Subcutaneous adipose tissue (tissue), 4 donors: ENCODE measurements around the gene ATG7. TPM values are rescaled to one million over a fixed set of nuclear protein-coding genes. Genes with fewer than 3 reads are reported as not detected.

Experiments
- CTCF ChIP-seq: fragments of 450-650 bp; IDR thresholded peaks from one replicate; pipeline ENCODE4 v1.5.1; 2016; ENCODE audit warnings: low read depth, mild to moderate bottlenecking, control low read depth, antibody characterized with exemption, moderate library complexity
- total RNA-seq, 4 donors: library from RNA; depleted of rRNA; stranded (reverse); fragments of >200 nt; gene quantifications; one replicate each; pipeline ENCODE4 v1.1.0, GENCODE V29; 2016

ATG7 gene
- total RNA-seq, 4 donors from 2014 or later, result 55.0 to 130 (median 87.5) TPM

GRCh38 chr3:11390411-11391131 lies 118.4 kb downstream of the ATG7 start:
- TF ChIP-seq CTCF, result no peak

GRCh38 chr3:11391174-11391879 lies 119.1 kb downstream of the ATG7 start:
- no peak for TF ChIP-seq CTCF

GRCh38 chr3:11392014-11392859 lies 120.0 kb downstream of the ATG7 start:
- TF ChIP-seq CTCF, result no peak

DNA sequence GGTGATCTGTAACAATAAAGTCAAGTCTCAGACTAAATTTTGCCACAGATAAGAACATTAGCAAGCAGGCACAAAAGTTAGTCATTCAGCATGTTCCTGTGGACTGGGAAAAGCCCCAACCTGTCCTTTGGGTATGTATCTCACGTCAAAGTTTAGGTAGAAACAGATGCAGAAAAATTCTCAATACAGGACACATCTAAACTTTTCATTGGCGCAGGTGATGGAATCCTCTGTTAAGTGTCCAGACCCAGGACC lies 120.6 kb downstream of the ATG7 start:
- TF ChIP-seq CTCF, result no peak

DNA sequence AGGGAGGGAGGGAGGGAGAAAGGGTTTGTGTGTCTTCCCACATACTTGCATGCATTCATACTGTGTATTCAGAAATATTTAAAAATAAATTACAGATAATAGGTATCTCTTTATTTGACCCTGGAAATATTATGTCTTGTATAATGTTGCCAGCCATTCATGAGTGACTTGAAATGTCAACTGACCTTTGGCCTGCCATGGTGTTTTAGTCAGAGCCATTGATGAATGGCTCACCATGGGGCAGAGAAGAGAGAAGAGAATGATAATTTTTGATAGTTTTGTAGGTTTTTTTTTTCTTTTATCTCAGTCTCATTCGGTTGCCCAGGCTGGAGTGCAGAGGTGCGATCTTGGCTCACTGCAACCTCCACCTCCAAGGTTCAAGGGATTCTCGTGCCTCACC lies 121.2 kb downstream of the ATG7 start:
- TF ChIP-seq CTCF, result no peak

DNA sequence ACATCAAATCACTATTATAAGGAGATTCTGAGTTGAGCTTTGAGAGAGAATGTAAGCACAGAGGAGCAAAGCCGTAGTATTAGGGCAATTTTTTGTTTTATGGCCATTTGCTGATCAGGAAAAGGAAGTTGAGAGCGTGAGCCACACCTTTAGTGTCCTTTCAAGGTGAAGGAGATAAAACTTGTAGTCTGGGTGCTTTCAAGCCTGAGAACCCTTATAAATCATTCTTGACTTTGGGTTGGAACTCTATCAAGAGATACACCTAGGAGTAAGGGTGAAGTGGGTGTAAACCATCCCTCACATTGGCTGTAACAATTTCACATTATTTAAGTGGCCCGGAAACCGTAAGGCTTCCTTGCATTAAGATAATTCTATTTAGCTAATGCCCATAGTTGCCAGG lies 122.2 kb downstream of the ATG7 start:
- no peak for TF ChIP-seq CTCF

GRCh38 chr3:11400213-11400612 lies 128.0 kb downstream of the ATG7 start:
- no peak for TF ChIP-seq CTCF
